ENCODE measurements around the gene PITPNM3.

Gene PITPNM3

GRCh38 chr17:6588165-6588564 is 31.8 kb upstream of the PITPNM3 start:
- TF ChIP-seq CTCF (IDR thresholded peaks at IDR 0.05; ENCODE audit: extremely low read depth, insufficient read depth, missing control alignments), result no peak
- no peak for DNase-seq (ENCODE audit: low spot score)
- in situ Hi-C loops (cut with MboI; ENCODE audit: low pct_unique_long_range_greater_than_20kb, low sequenced_read_pairs, unreplicated experiment), result no loop called here

GRCh38 chr17:6587310-6587709 is 31.0 kb upstream of the PITPNM3 start:
- no peak for TF ChIP-seq CTCF (IDR thresholded peaks at IDR 0.05; ENCODE audit: extremely low read depth, insufficient read depth, missing control alignments)
- in situ Hi-C loops (cut with MboI; ENCODE audit: low pct_unique_long_range_greater_than_20kb, low sequenced_read_pairs, unreplicated experiment), result no loop called here
- no peak for DNase-seq (ENCODE audit: low spot score)

GRCh38 chr17:6583411-6583810 is 27.1 kb upstream of the PITPNM3 start:
- TF ChIP-seq CTCF (IDR thresholded peaks at IDR 0.05; ENCODE audit: extremely low read depth, insufficient read depth, missing control alignments), result no peak
- in situ Hi-C loops (cut with MboI; ENCODE audit: low pct_unique_long_range_greater_than_20kb, low sequenced_read_pairs, unreplicated experiment), result no loop called here

GRCh38 chr17:6580625-6581024 is 24.3 kb upstream of the PITPNM3 start:
- DNase-seq (ENCODE audit: low spot score), result no peak
- in situ Hi-C loops (cut with MboI; ENCODE audit: low pct_unique_long_range_greater_than_20kb, low sequenced_read_pairs, unreplicated experiment), result no loop called here
- TF ChIP-seq CTCF (IDR thresholded peaks at IDR 0.05; ENCODE audit: extremely low read depth, insufficient read depth, missing control alignments), result no peak

More at GRCh38 chr17:6583411-6583810, 27.1 kb upstream of the PITPNM3 start:
- DNase-seq (ENCODE audit: low spot score), result no peak

- no peak for TF ChIP-seq CTCF (IDR thresholded peaks at IDR 0.05; ENCODE audit: extremely low read depth, insufficient read depth, missing control alignments)
- no peak for DNase-seq (ENCODE audit: low spot score)
- in situ Hi-C loops (cut with MboI; ENCODE audit: low pct_unique_long_range_greater_than_20kb, low sequenced_read_pairs, unreplicated experiment), result no loop called here
Measured at GRCh38 chr17:6578491-6578890, 22.1 kb upstream of the PITPNM3 start.

- no peak for DNase-seq (ENCODE audit: low spot score)
- in situ Hi-C loops (cut with MboI; ENCODE audit: low pct_unique_long_range_greater_than_20kb, low sequenced_read_pairs, unreplicated experiment), result no loop called here
- TF ChIP-seq CTCF (IDR thresholded peaks at IDR 0.05; ENCODE audit: extremely low read depth, insufficient read depth, missing control alignments), result no peak
Measured at GRCh38 chr17:6577686-6578263, 21.4 kb upstream of the PITPNM3 start.

Measured in GM13977 (cell line).